Endothelial cell of umbilical vein (primary cell): ENCODE results near the gene NFYA. TPM values are rescaled to one million over a fixed set of nuclear protein-coding genes. Genes with fewer than 3 reads are reported as not detected.

Experiments used
- BruUV-seq: library from RNA; stranded (reverse); fragments of 400-500 nt; replicated peaks from 2 replicates; lab custom pipeline; 2021; lab: Mats Ljungman, UMichigan
- CTCF ChIA-PET: fragments of 300-600, 350-600 bp; sonication (Branson Sonifier 250); formaldehyde crosslinking; loops from one replicate; lab custom pipeline; 2021; ENCODE audit warnings: antibody characterized with exemption, inconsistent platforms; lab: Charles Lee
- POLR2A ChIA-PET: fragments of 300-600, 350-600 bp; sonication (Branson Sonifier 250); formaldehyde crosslinking; loops from one replicate; lab custom pipeline; 2021; ENCODE audit warnings: antibody characterized with exemption, inconsistent platforms; lab: Charles Lee
- DNase-seq: peaks from one replicate; pipeline ENCODE4 v3.0.0-alpha.2; 2011; ENCODE audit warnings: low read depth, low spot score
- FAIRE-seq: peaks from 2 replicates; lab custom pipeline; 2011; peaks lifted over from hg19 to GRCh38; lab: Jason Lieb, UNC
- H2AFZ ChIP-seq: 2 replicates; pipeline ENCODE4 v1.6.0; 2012; ENCODE audit warnings: low read depth, low read length, control low read depth, inconsistent platforms
- H3K27ac ChIP-seq: 2 replicates; pipeline ENCODE4 v1.5.1; 2011; ENCODE audit warnings: low read depth, mild to moderate bottlenecking, control low read depth, low read length, moderate library complexity; ENCODE audit not compliant: insufficient read depth
- H3K27me3 ChIP-seq, 2 experiments: 2 replicates each; pipeline versions ENCODE4 v1.6.0 to v1.6.1; 2011; ENCODE audit warnings: low read length in 2 of 2, mixed read lengths in 1 of 2; ENCODE audit not compliant: control insufficient read depth in 2 of 2, insufficient read depth in 2 of 2
- H3K36me3 ChIP-seq, 2 experiments: 2 replicates in 1 of 2; 3 replicates in 1 of 2; pipeline ENCODE4 v1.5.1; 2011; ENCODE audit warnings: low read length in 2 of 2, mild to moderate bottlenecking in 1 of 2, moderate library complexity in 1 of 2; ENCODE audit not compliant: control insufficient read depth in 2 of 2, insufficient read depth in 2 of 2; ENCODE audit errors: extremely low read depth in 1 of 2
- H3K4me1 ChIP-seq: 3 replicates; pipeline ENCODE4 v1.5.1; 2011; ENCODE audit warnings: mild to moderate bottlenecking, low read length; ENCODE audit not compliant: control insufficient read depth, insufficient read depth; ENCODE audit errors: extremely low read depth
- H3K4me2 ChIP-seq: 2 replicates; pipeline ENCODE4 v1.6.1; 2011; ENCODE audit warnings: low read length, control low read depth, mixed read lengths; ENCODE audit not compliant: insufficient read depth
- H3K4me3 ChIP-seq, 3 experiments: fragments of 200-600 bp in 1 of 3; sonication (generic), shearing (Covaris generic) in 1 of 3; replicated peaks in 1 of 3; 2 replicates each; pipeline ENCODE4 v1.5.1; 2011 to 2016; ENCODE audit warnings: control low read depth in 3 of 3, low read length in 3 of 3, mild to moderate bottlenecking in 2 of 3, inconsistent platforms in 1 of 3, low read depth in 1 of 3, moderate library complexity in 1 of 3; ENCODE audit not compliant: insufficient read depth in 1 of 3
- H3K79me2 ChIP-seq: 2 replicates; pipeline ENCODE4 v1.6.0; 2012; ENCODE audit warnings: low read length, inconsistent platforms; ENCODE audit not compliant: control insufficient read depth, insufficient read depth
- H3K9ac ChIP-seq: replicated peaks from 2 replicates; pipeline ENCODE3; 2011; ENCODE audit warnings: low read length, control low read depth; ENCODE audit not compliant: insufficient read depth; ENCODE audit errors: extremely low read depth
- H3K9me1 ChIP-seq: replicated peaks from 3 replicates; pipeline ENCODE4 v1.6.0; 2011; ENCODE audit warnings: mild to moderate bottlenecking, low read length; ENCODE audit not compliant: control insufficient read depth, insufficient read depth; ENCODE audit errors: extremely low read depth
- H3K9me3 ChIP-seq: replicated peaks from 2 replicates; pipeline ENCODE4 v1.5.1; 2012; ENCODE audit warnings: low read length, inconsistent platforms; ENCODE audit not compliant: control insufficient read depth, insufficient read depth
- H4K20me1 ChIP-seq: replicated peaks from 2 replicates; pipeline ENCODE3; 2011; ENCODE audit warnings: mild to moderate bottlenecking, low read length; ENCODE audit not compliant: control insufficient read depth, insufficient read depth; ENCODE audit errors: extremely low read depth
- EZH2 ChIP-seq: IDR thresholded peaks from 2 replicates; pipeline ENCODE4 v1.6.1; 2012; ENCODE audit warnings: borderline replicate concordance, low read depth, mild to moderate bottlenecking, moderate library complexity, low read length, inconsistent platforms; ENCODE audit not compliant: severe bottlenecking
- FOS ChIP-seq: IDR thresholded peaks from 2 replicates; pipeline ENCODE4 v1.6.1; 2011; ENCODE audit warnings: mild to moderate bottlenecking, low read length, moderate library complexity, borderline replicate concordance; ENCODE audit not compliant: insufficient read depth
- GATA2 ChIP-seq: IDR thresholded peaks from 2 replicates; pipeline ENCODE4 v1.7.0; 2011; ENCODE audit warnings: low read depth, mild to moderate bottlenecking, moderate library complexity, mixed read lengths, low read length; ENCODE audit not compliant: insufficient read length, insufficient read depth
- JUN ChIP-seq: IDR thresholded peaks from 2 replicates; pipeline ENCODE4 v1.6.1; 2011; ENCODE audit warnings: borderline replicate concordance, low read depth; ENCODE audit not compliant: insufficient read length, insufficient read depth
- MYC ChIP-seq: IDR thresholded peaks from one replicate; pipeline ENCODE4 v1.6.1; 2011; ENCODE audit warnings: mild to moderate bottlenecking, low read depth, low read length
- POLR2A ChIP-seq: IDR thresholded peaks from 2 replicates; pipeline ENCODE4 v1.6.1; 2012; ENCODE audit warnings: low read depth, mild to moderate bottlenecking, control low read depth, low read length
- POLR2AphosphoS5 ChIP-seq: IDR thresholded peaks from 2 replicates; pipeline ENCODE4 v1.6.1; 2012; ENCODE audit warnings: low read depth, mild to moderate bottlenecking, control low read depth, low read length, moderate library complexity; ENCODE audit not compliant: insufficient read depth
- dilution Hi-C: fragments of 300-500 bp; cut with MboI; formaldehyde crosslinking; loops from one replicate; pipeline ENCODE4 v1.15.0; 2019; ENCODE audit warnings: low sequenced_read_pairs; ENCODE audit not compliant: extremely low pct_ligation_motif_present
- intact Hi-C: fragments of 100-400 bp; cut with micrococcal nuclease; formaldehyde crosslinking; loops from one replicate; pipeline ENCODE4 v1.10.0; 2022
- polyA plus RNA-seq, 4 experiments: library from polyadenylated mRNA; depleted of rRNA in 3 of 4; stranded (reverse) in 3 of 4; unstranded in 1 of 4; fragments of >200 nt; gene quantifications; 2 replicates each; pipeline versions ENCODE4 v1.2.1 to v1.2.3, GENCODE V29; 2011 to 2012; ENCODE audit warnings: missing spikeins in 1 of 4
- total RNA-seq: library from RNA; stranded (reverse); gene quantifications from 2 replicates; pipeline ENCODE4 v1.2.3, GENCODE V29; 2021
- TF ChIP-seq, protein P1 (sequence below): IDR thresholded peaks from 2 replicates; pipeline ENCODE4 v1.6.1; 2011; ENCODE audit not compliant: insufficient read depth, insufficient read length
- TF ChIP-seq, protein P2 (sequence below), 2 donors: IDR thresholded peaks; 1 replicate in 1 of 2; 2 replicates in 1 of 2; pipeline ENCODE4 v1.5.1; 2011; ENCODE audit warnings: low read length in 2 of 2, mild to moderate bottlenecking in 2 of 2, moderate library complexity in 2 of 2, control low read depth in 1 of 2, inconsistent platforms in 1 of 2, low read depth in 1 of 2; ENCODE audit not compliant: insufficient read depth in 1 of 2; ENCODE audit errors: extremely low read depth in 1 of 2

NFYA gene
- total and polyA plus RNA-seq, 2 donors (not counting 3 experiments of a cell fraction or from before 2014, with no cell fraction given): 13.1 to 29.0 TPM

DNA sequence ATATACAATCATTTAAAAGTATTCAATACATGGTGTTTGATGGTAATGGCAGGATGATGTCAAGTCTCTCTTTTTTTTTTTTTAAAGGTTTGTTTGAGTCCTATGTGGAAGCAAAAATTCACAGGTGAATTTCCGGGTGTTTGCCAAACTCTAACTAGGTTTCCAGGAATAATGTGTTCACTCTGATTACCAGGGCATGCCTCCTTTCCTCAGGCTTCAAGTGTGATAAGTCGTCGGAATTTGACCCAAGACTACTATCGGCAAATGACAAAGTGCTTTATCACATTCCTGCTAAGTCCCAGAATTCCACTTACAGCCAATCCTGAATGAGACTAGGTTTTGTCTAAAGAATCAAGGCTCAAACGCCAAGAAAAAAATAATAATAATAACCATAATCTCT, 7.9 kb upstream of the NFYA start:
- Histone ChIP-seq H3K9ac (no peak overlapping the region), H3K27me3 (no peaks in the 10 kb centered on the region), H3K27ac (no peak overlapping the region), H3K4me1 (peaks cover 5% of the 10 kb centered on the region), H4K20me1 (no peaks in the 10 kb centered on the region), H3K9me1 (no peaks in the 10 kb centered on the region), H3K4me2 (no peak overlapping the region), H3K9me3 (no peaks in the 10 kb centered on the region), H3K4me3 (no peak overlapping the region), H3K36me3 (no peaks in the 10 kb centered on the region), H3K79me2 (no peaks in the 10 kb centered on the region), H2AFZ (no peak overlapping the region)
- ChIA-PET POLR2A (no interaction called here), CTCF (no interaction called here)
- dilution Hi-C loops: no loop called here
- BruUV-seq: no TSS peak
- FAIRE-seq: no peak
- intact Hi-C loops: no loop called here
- DNase-seq: no peak
- TF ChIP-seq EZH2: no peak
- TF ChIP-seq MYC: no peak
- no peak for TF ChIP-seq POLR2AphosphoS5
- no peak for TF ChIP-seq FOS
- TF ChIP-seq GATA2: no peak
- TF ChIP-seq, protein P1, sequence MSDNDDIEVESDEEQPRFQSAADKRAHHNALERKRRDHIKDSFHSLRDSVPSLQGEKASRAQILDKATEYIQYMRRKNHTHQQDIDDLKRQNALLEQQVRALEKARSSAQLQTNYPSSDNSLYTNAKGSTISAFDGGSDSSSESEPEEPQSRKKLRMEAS: no peak
- TF ChIP-seq, protein P2, sequence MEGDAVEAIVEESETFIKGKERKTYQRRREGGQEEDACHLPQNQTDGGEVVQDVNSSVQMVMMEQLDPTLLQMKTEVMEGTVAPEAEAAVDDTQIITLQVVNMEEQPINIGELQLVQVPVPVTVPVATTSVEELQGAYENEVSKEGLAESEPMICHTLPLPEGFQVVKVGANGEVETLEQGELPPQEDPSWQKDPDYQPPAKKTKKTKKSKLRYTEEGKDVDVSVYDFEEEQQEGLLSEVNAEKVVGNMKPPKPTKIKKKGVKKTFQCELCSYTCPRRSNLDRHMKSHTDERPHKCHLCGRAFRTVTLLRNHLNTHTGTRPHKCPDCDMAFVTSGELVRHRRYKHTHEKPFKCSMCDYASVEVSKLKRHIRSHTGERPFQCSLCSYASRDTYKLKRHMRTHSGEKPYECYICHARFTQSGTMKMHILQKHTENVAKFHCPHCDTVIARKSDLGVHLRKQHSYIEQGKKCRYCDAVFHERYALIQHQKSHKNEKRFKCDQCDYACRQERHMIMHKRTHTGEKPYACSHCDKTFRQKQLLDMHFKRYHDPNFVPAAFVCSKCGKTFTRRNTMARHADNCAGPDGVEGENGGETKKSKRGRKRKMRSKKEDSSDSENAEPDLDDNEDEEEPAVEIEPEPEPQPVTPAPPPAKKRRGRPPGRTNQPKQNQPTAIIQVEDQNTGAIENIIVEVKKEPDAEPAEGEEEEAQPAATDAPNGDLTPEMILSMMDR (IDR thresholded peaks at IDR 0.05; ENCODE audit: extremely low read depth in 1 of 2, insufficient read depth in 1 of 2, low read depth in 1 of 2, low read length in 2 of 2): no peak
- TF ChIP-seq JUN: no peak
- no peak for TF ChIP-seq POLR2A
